ENCODE data around the gene SERPINB4.

DNA sequence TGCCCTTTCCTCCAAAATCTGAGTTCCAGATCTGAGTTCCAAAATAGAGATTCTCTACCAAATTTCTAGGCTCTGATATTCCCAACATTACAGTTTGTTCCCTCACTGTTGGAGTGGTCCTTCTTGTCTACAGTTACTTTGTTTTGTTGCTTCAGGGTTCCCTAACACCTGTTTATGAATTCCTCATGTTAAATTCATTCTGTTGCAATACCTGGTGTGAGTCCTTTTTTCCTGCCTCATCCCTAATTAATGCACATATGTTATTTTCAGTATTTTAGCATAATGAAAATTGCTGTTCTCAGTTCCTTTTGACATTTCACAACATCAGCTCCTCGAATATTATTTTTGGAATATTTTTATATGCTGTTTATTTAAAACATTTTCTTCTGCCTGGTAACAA is 40.7 kb downstream of the SERPINB4 start:
- TF ChIP-seq, protein P1, sequence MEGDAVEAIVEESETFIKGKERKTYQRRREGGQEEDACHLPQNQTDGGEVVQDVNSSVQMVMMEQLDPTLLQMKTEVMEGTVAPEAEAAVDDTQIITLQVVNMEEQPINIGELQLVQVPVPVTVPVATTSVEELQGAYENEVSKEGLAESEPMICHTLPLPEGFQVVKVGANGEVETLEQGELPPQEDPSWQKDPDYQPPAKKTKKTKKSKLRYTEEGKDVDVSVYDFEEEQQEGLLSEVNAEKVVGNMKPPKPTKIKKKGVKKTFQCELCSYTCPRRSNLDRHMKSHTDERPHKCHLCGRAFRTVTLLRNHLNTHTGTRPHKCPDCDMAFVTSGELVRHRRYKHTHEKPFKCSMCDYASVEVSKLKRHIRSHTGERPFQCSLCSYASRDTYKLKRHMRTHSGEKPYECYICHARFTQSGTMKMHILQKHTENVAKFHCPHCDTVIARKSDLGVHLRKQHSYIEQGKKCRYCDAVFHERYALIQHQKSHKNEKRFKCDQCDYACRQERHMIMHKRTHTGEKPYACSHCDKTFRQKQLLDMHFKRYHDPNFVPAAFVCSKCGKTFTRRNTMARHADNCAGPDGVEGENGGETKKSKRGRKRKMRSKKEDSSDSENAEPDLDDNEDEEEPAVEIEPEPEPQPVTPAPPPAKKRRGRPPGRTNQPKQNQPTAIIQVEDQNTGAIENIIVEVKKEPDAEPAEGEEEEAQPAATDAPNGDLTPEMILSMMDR (IDR thresholded peaks at IDR 0.05): no peak
- TF ChIP-seq POLR2AphosphoS5 (IDR thresholded peaks at IDR 0.05): no peak
